NCI-H2196 (cell line): ENCODE data around the gene RAB40B.
"Not testable (repeated sequence)": the region's sequence is repeated elsewhere in the genome, so short reads cannot be mapped to it uniquely, and the experiment has no call there.

Experiments used
- DNase-seq: peaks from one replicate; lab custom pipeline; 2025; ENCODE audit not compliant: unreplicated experiment; lab: John Stamatoyannopoulos, UW

The RAB40B gene

GRCh38 chr17:82668631-82669099 is 29.8 kb downstream of the RAB40B start:
- no peak for DNase-seq

- DNase-seq = no peak
Measured at GRCh38 chr17:82668024-82668630, 30.4 kb downstream of the RAB40B start.

- DNase-seq = no peak
Measured at GRCh38 chr17:82667668-82668000, 30.9 kb downstream of the RAB40B start.

DNA sequence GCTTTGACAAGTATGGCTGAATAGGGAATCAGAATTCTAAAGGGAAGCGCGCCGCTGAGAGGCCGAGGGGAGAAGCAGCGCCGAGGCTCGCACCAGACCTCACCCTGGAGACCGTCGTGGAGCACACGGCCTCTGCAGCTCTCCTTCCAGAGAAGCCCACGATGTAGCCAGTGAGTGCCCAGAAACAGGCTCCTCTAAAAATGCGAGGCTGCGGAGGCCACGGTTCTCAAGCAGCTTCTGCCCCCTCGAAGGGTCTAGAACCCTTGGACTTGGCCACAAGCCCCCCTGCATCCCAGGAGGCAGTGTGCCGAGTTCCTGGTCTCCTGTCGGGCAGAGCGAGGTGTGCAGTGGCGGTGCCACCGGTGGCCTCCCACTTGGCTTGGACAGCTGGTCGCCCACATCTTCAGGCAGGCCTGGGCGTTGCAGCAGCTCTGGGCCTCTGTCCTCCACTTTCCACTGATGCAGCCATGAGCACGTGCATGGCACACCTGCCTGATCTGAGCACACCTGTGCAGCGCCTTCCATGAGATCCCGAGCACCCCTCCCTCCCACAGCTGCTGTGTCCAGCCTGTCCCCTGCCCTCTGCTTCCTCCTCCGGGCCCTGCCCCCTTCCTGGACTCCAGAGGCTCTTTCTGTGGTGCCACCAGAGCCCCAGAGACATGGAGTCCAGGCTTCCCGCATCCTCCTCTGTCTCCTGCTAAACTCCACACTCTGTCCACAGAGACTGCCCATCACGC is 31.4 kb downstream of the RAB40B start:
- no peak for DNase-seq

- DNase-seq = no peak
Measured at GRCh38 chr17:82665891-82666290, 32.6 kb downstream of the RAB40B start.

DNA sequence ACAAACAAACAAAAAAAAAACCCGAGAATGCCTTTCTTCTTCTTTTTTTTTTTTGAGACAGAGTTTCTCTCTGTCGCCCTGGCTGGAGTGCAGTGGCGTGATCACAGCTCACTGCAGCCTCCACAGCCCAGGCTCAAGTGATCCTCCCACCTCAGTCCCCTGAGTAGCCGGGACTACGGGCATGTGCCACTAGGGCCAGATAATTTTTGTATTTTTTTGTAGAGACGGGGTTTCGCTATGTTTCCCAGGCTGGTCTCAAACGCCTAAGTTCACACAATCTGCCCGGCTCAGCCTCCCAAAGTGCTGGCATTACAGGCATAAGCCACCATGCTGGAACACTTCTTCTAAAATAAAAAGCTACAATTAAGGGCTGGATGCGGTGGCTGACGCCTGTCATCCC is 33.3 kb downstream of the RAB40B start:
- no peak for DNase-seq

DNA sequence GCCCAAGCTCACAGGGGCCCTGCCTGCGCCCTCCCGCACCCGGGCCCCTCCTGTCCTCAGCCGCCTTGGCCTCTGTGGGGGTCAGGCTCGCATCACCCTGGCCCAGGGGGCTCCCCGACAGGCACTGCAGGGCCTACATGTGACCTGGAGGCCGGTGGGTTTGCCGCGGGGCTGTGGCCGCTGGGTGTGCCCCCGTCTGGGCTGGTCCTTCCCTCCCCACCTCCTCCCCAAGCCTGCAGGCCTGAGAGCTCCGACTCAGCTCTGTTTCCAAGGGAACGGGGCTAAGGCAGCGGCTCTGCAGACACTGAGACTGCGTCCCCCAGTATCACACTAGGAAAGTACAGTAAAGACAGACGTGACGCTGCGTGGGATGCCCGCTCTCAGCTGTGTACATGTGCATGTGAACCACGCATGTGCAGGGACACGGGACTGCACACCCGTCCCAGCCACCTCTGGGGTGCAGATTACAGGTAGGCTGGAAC is 33.8 kb downstream of the RAB40B start:
- no peak for DNase-seq

GRCh38 chr17:82664276-82664575 is 34.3 kb downstream of the RAB40B start:
- no peak for DNase-seq

GRCh38 chr17:82663381-82664275 is 34.9 kb downstream of the RAB40B start:
- no peak for DNase-seq

GRCh38 chr17:82662711-82663261 is 35.7 kb downstream of the RAB40B start:
- DNase-seq = no peak

DNA sequence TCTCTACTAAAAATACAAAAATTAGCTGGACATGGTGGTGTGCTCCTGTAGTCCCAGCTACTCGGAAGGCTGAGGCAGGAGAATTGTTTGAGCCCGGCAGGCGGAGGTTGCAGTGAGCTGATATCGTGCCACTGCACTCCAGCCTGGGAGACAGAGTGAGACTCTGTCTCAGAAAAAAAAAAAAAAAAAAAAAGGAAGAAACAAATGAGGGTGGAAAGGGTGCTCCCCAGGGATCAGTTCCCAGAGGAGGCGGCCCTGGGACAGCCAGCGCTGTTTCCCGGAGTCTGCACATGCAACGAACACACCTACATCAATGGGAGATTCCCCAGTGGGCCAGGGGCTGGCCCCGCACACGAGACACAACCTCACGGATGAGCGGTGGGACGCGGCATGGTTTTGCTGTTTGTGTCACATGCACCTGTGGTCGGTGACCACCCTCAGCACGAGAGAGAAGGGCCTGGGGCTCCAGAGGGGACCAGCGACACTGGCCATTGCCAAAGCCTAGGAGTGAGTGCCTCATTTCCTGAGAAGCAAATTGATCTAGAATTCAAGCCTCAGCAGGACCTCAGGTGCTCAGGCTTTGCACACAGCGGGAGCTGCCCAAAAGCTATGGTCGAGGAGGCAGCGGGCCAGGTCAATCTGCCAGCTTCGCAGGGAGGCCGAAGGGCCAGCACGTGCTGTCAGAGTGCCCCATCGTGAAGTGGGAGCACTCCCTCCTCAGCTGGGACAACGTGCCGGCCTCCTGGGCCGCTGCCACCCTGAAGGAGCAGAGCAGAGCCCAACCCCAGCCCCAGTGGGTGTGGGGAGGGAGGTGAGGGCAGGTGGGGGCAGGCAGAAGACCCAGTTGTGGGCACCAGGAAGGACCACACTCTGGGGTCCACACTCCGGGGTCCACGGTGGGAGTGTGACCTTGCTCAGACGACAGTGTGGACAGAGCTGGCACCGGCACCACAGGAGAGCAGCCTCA is 36.5 kb downstream of the RAB40B start:
- no peak for DNase-seq

DNA sequence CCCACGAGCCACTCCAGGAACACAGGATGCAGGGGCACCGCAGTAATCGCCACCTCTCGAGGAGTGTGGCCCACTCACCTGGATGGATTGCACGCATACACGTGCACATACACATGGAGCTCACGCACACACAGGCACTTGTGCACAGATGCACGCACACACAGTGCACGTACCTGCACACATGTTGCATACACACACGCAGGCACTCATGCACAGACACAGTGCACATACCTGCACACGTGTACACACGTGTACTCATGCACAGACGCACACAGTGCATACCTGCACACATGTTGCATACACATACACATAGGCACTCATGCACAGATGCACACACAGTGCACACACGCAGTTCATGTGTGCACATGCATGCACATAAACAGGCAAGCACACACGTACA is 38.6 kb downstream of the RAB40B start:
- no peak for DNase-seq

GRCh38 chr17:82658796-82659452 is 39.6 kb downstream of the RAB40B start:
- DNase-seq = no peak

DNA sequence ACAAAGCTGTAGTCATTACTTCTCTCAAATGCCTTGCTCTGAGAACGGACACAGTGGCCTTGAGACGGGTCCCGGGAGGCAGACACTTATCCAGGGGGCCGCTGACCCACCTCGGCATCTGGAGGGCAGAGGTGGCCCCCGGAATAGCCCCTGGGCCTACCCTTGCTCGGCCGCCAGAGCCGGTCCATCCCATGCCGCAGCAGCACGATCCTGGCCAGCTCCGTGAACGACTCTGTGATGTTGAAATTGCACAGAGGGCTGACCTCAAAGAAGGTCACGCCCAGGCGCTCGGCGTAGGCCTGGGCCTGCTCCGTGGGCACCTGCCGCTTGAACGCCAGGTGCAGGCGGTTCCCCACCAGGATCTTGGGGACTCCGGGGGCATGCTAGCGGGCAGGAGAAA is 40.2 kb downstream of the RAB40B start:
- no peak for DNase-seq

DNA sequence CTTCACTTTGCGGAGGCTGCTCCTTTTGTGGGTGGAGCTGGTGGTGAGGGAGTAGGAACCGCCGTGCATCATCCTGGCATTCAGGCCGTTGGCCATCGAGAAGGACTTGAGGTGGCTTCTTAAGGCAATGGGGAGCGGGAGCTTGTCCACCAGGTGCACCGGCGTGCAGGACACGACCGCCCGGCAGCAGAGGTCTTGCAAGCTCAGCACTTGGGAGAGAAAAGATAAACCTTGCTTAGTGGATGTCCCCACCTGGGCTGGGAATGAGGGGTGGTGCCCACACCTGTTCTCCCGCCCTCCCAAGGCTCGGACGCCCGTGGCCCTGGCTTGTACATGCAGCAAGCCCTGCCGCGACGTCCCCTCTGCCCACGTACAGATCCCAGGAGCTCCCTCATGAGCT is 40.6 kb downstream of the RAB40B start:
- no peak for DNase-seq

GRCh38 chr17:82656266-82656665 is 42.2 kb downstream of the RAB40B start:
- no peak for DNase-seq

- DNase-seq = no peak
Measured at GRCh38 chr17:82655523-82655922, 43.0 kb downstream of the RAB40B start.

GRCh38 chr17:82655038-82655479 is 43.4 kb downstream of the RAB40B start:
- no peak for DNase-seq

GRCh38 chr17:82654611-82655010 is 43.9 kb downstream of the RAB40B start:
- not testable (repeated sequence) for DNase-seq
